Measurements from ENCODE around the gene KIAA0408.

DNA sequence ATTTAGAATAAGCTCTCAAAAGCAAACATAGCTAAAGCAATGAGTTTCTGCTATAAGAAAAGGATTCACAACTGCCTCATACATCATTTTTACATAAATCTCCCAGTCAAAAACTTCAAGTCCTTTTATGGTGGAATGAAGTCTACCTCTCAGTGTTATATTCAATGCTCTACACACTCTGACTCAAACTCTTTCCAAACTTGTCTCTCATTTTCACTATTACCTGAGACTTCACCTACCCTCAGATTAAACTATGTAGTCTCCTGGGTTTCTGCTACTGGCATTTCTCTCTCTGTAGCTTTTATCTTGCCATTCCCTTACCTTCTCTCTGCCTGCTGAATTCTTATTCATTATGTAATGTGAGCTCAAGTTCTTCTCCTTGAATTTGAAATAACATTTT, 11.4 kb downstream of the KIAA0408 start:
- no peak for TF ChIP-seq CTCF (IDR thresholded peaks at IDR 0.05)
- TF ChIP-seq ZFX (IDR thresholded peaks at IDR 0.05; ENCODE audit: borderline replicate concordance): no peak

Data from 22Rv1 (cell line).